Endothelial cell of umbilical vein (primary cell): ENCODE measurements around the gene HSPB6. TPM values are rescaled to one million over a fixed set of nuclear protein-coding genes. Genes with fewer than 3 reads are reported as not detected.

ENCODE experiments used
- BruUV-seq: library from RNA; stranded (reverse); fragments of 400-500 nt; replicated peaks from 2 replicates; lab custom pipeline; 2021; lab: Mats Ljungman, UMichigan
- CTCF ChIA-PET: fragments of 300-600, 350-600 bp; sonication (Branson Sonifier 250); formaldehyde crosslinking; loops from one replicate; lab custom pipeline; 2021; ENCODE audit warnings: antibody characterized with exemption, inconsistent platforms; lab: Charles Lee
- POLR2A ChIA-PET: fragments of 300-600, 350-600 bp; sonication (Branson Sonifier 250); formaldehyde crosslinking; loops from one replicate; lab custom pipeline; 2021; ENCODE audit warnings: antibody characterized with exemption, inconsistent platforms; lab: Charles Lee
- DNase-seq: peaks from one replicate; pipeline ENCODE4 v3.0.0-alpha.2; 2011; ENCODE audit warnings: low read depth, low spot score
- FAIRE-seq: peaks from 2 replicates; lab custom pipeline; 2011; peaks lifted over from hg19 to GRCh38; lab: Jason Lieb, UNC
- H2AFZ ChIP-seq: 2 replicates; pipeline ENCODE4 v1.6.0; 2012; ENCODE audit warnings: low read depth, low read length, control low read depth, inconsistent platforms
- H3K27ac ChIP-seq: 2 replicates; pipeline ENCODE4 v1.5.1; 2011; ENCODE audit warnings: low read depth, mild to moderate bottlenecking, control low read depth, low read length, moderate library complexity; ENCODE audit not compliant: insufficient read depth
- H3K27me3 ChIP-seq, 2 experiments: 2 replicates each; pipeline versions ENCODE4 v1.6.0 to v1.6.1; 2011; ENCODE audit warnings: low read length in 2 of 2, mixed read lengths in 1 of 2; ENCODE audit not compliant: control insufficient read depth in 2 of 2, insufficient read depth in 2 of 2
- H3K36me3 ChIP-seq, 2 experiments: 2 replicates in 1 of 2; 3 replicates in 1 of 2; pipeline ENCODE4 v1.5.1; 2011; ENCODE audit warnings: low read length in 2 of 2, mild to moderate bottlenecking in 1 of 2, moderate library complexity in 1 of 2; ENCODE audit not compliant: control insufficient read depth in 2 of 2, insufficient read depth in 2 of 2; ENCODE audit errors: extremely low read depth in 1 of 2
- H3K4me1 ChIP-seq: 3 replicates; pipeline ENCODE4 v1.5.1; 2011; ENCODE audit warnings: mild to moderate bottlenecking, low read length; ENCODE audit not compliant: control insufficient read depth, insufficient read depth; ENCODE audit errors: extremely low read depth
- H3K4me2 ChIP-seq: 2 replicates; pipeline ENCODE4 v1.6.1; 2011; ENCODE audit warnings: low read length, control low read depth, mixed read lengths; ENCODE audit not compliant: insufficient read depth
- H3K4me3 ChIP-seq, 3 experiments: fragments of 200-600 bp in 1 of 3; sonication (generic), shearing (Covaris generic) in 1 of 3; replicated peaks in 1 of 3; 2 replicates each; pipeline ENCODE4 v1.5.1; 2011 to 2016; ENCODE audit warnings: control low read depth in 3 of 3, low read length in 3 of 3, mild to moderate bottlenecking in 2 of 3, inconsistent platforms in 1 of 3, low read depth in 1 of 3, moderate library complexity in 1 of 3; ENCODE audit not compliant: insufficient read depth in 1 of 3
- H3K79me2 ChIP-seq: 2 replicates; pipeline ENCODE4 v1.6.0; 2012; ENCODE audit warnings: low read length, inconsistent platforms; ENCODE audit not compliant: control insufficient read depth, insufficient read depth
- H3K9ac ChIP-seq: replicated peaks from 2 replicates; pipeline ENCODE3; 2011; ENCODE audit warnings: low read length, control low read depth; ENCODE audit not compliant: insufficient read depth; ENCODE audit errors: extremely low read depth
- H3K9me1 ChIP-seq: replicated peaks from 3 replicates; pipeline ENCODE4 v1.6.0; 2011; ENCODE audit warnings: mild to moderate bottlenecking, low read length; ENCODE audit not compliant: control insufficient read depth, insufficient read depth; ENCODE audit errors: extremely low read depth
- H3K9me3 ChIP-seq: replicated peaks from 2 replicates; pipeline ENCODE4 v1.5.1; 2012; ENCODE audit warnings: low read length, inconsistent platforms; ENCODE audit not compliant: control insufficient read depth, insufficient read depth
- H4K20me1 ChIP-seq: replicated peaks from 2 replicates; pipeline ENCODE3; 2011; ENCODE audit warnings: mild to moderate bottlenecking, low read length; ENCODE audit not compliant: control insufficient read depth, insufficient read depth; ENCODE audit errors: extremely low read depth
- CTCF ChIP-seq, 2 donors: IDR thresholded peaks; 1 replicate in 1 of 2; 2 replicates in 1 of 2; pipeline ENCODE4 v1.5.1; 2011; ENCODE audit warnings: low read length in 2 of 2, mild to moderate bottlenecking in 2 of 2, moderate library complexity in 2 of 2, control low read depth in 1 of 2, inconsistent platforms in 1 of 2, low read depth in 1 of 2; ENCODE audit not compliant: insufficient read depth in 1 of 2; ENCODE audit errors: extremely low read depth in 1 of 2
- EZH2 ChIP-seq: IDR thresholded peaks from 2 replicates; pipeline ENCODE4 v1.6.1; 2012; ENCODE audit warnings: borderline replicate concordance, low read depth, mild to moderate bottlenecking, moderate library complexity, low read length, inconsistent platforms; ENCODE audit not compliant: severe bottlenecking
- FOS ChIP-seq: IDR thresholded peaks from 2 replicates; pipeline ENCODE4 v1.6.1; 2011; ENCODE audit warnings: mild to moderate bottlenecking, low read length, moderate library complexity, borderline replicate concordance; ENCODE audit not compliant: insufficient read depth
- GATA2 ChIP-seq: IDR thresholded peaks from 2 replicates; pipeline ENCODE4 v1.7.0; 2011; ENCODE audit warnings: low read depth, mild to moderate bottlenecking, moderate library complexity, mixed read lengths, low read length; ENCODE audit not compliant: insufficient read length, insufficient read depth
- JUN ChIP-seq: IDR thresholded peaks from 2 replicates; pipeline ENCODE4 v1.6.1; 2011; ENCODE audit warnings: borderline replicate concordance, low read depth; ENCODE audit not compliant: insufficient read length, insufficient read depth
- MAX ChIP-seq: IDR thresholded peaks from 2 replicates; pipeline ENCODE4 v1.6.1; 2011; ENCODE audit not compliant: insufficient read depth, insufficient read length
- MYC ChIP-seq: IDR thresholded peaks from one replicate; pipeline ENCODE4 v1.6.1; 2011; ENCODE audit warnings: mild to moderate bottlenecking, low read depth, low read length
- POLR2A ChIP-seq: IDR thresholded peaks from 2 replicates; pipeline ENCODE4 v1.6.1; 2012; ENCODE audit warnings: low read depth, mild to moderate bottlenecking, control low read depth, low read length
- POLR2AphosphoS5 ChIP-seq: IDR thresholded peaks from 2 replicates; pipeline ENCODE4 v1.6.1; 2012; ENCODE audit warnings: low read depth, mild to moderate bottlenecking, control low read depth, low read length, moderate library complexity; ENCODE audit not compliant: insufficient read depth
- dilution Hi-C: fragments of 300-500 bp; cut with MboI; formaldehyde crosslinking; loops from one replicate; pipeline ENCODE4 v1.15.0; 2019; ENCODE audit warnings: low sequenced_read_pairs; ENCODE audit not compliant: extremely low pct_ligation_motif_present
- intact Hi-C: fragments of 100-400 bp; cut with micrococcal nuclease; formaldehyde crosslinking; loops from one replicate; pipeline ENCODE4 v1.10.0; 2022
- polyA plus RNA-seq, 4 experiments: library from polyadenylated mRNA; depleted of rRNA in 3 of 4; stranded (reverse) in 3 of 4; unstranded in 1 of 4; fragments of >200 nt; gene quantifications; 2 replicates each; pipeline versions ENCODE4 v1.2.1 to v1.2.3, GENCODE V29; 2011 to 2012; ENCODE audit warnings: missing spikeins in 1 of 4
- total RNA-seq: library from RNA; stranded (reverse); gene quantifications from 2 replicates; pipeline ENCODE4 v1.2.3, GENCODE V29; 2021

The HSPB6 gene
- total and polyA plus RNA-seq, 2 donors (not counting 3 experiments of a cell fraction or from before 2014, with no cell fraction given): 3.4 to 6.2 TPM

GRCh38 chr19:35768082-35768421, 11.2 kb upstream of the HSPB6 start:
- Histone ChIP-seq H3K27ac (no peak overlapping the region), H3K4me1 (no peaks in the 10 kb centered on the region), H3K27me3 (no peaks in the 10 kb centered on the region), H4K20me1 (no peaks in the 10 kb centered on the region), H3K4me2 (no peak overlapping the region), H3K9ac (no peak overlapping the region), H3K36me3 (peaks cover 3 to 6% of the 10 kb centered on the region in 2 experiments), H3K4me3 (no peak overlapping the region), H3K9me3 (no peaks in the 10 kb centered on the region), H3K9me1 (no peaks in the 10 kb centered on the region), H2AFZ (no peak overlapping the region), H3K79me2 (no peaks in the 10 kb centered on the region)
- dilution Hi-C loops (no loop called here), intact Hi-C loops (no loop called here)
- no peak for TF ChIP-seq GATA2
- no peak for TF ChIP-seq CTCF (IDR thresholded peaks at IDR 0.05; ENCODE audit: extremely low read depth in 1 of 2, insufficient read depth in 1 of 2, low read depth in 1 of 2, low read length in 2 of 2)
- TF ChIP-seq JUN: no peak
- TF ChIP-seq MAX: no peak
- TF ChIP-seq FOS: no peak
- no peak for TF ChIP-seq EZH2
- no peak for TF ChIP-seq POLR2A
- TF ChIP-seq MYC: no peak
- no peak for TF ChIP-seq POLR2AphosphoS5
- DNase-seq (no peak), FAIRE-seq (no peak)
- no TSS peak for BruUV-seq
- ChIA-PET POLR2A (no interaction called here), CTCF (no interaction called here)
